ENCODE data around the gene NACC2. TPM values are rescaled to one million over a fixed set of nuclear protein-coding genes. Genes with fewer than 3 reads are reported as not detected.
A peak's percentile ranks its signal among the peaks of the same experiment; 100 is the strongest.

NACC2 gene
- total and polyA plus RNA-seq, 10 donors = 2.1 to 34.9 (median 23.7) TPM

- DNase-seq = peak; percentile 98
- H3K9me3 ChIP-seq = no peaks in the 10 kb centered on the region
- H3K4me3 ChIP-seq = peak overlapping the region; percentile 17 to 78 (median 46)
- intact Hi-C loops (cut with DNase I; ENCODE audit: low total_unique reads) = no loop called here
- H3K4me1 ChIP-seq = peaks cover 45 to 96% (median 63%) of the 10 kb centered on the region in 6 donors
- TF ChIP-seq POLR2A (IDR thresholded peaks at IDR 0.05) (no peak), POLR2AphosphoS5 (IDR thresholded peaks at IDR 0.05) (peak; percentile 86 to 92 (median 88)), CTCF (IDR thresholded peaks at IDR 0.05 in 8 of 11, conservative IDR thresholded peaks at IDR 0.05 in 3 of 11) (peak in 7 of 11 experiments; percentile 6 to 60 (median 31))
- peak overlapping the region; percentile 61 to 93 (median 84) for H3K27ac ChIP-seq
- H3K36me3 ChIP-seq = peaks cover 0 to 8% (median 2%) of the 10 kb centered on the region in 6 donors
- 1 to 2% (median 1%) methylated on average over 20 to 48 of the region's 48 CpGs for WGBS, 5 donors
- H3K27me3 ChIP-seq (replicated peaks in 1 of 7) = peaks cover 0 to 33% (median 0%) of the 10 kb centered on the region in 7 donors
These were observed 14.4 kb upstream of the NACC2 start for GRCh38 chr9:136109351-136110081.

GRCh38 chr9:136108648-136109266 lies 13.7 kb upstream of the NACC2 start:
- 63 to 84% (median 77%) methylated on average over 17 to 27 of the region's 27 CpGs for WGBS, 5 donors

GRCh38 chr9:136107953-136108647 lies 13.0 kb upstream of the NACC2 start:
- H3K4me1 ChIP-seq = peaks cover 45 to 95% (median 67%) of the 10 kb centered on the region in 6 donors
- peaks cover 0 to 46% (median 0%) of the 10 kb centered on the region in 7 donors for H3K27me3 ChIP-seq (replicated peaks in 1 of 7)
- WGBS, 5 donors = 74 to 84% (median 78%) methylated on average over 16 to 29 of the region's 29 CpGs
- peak overlapping the region; percentile 14 to 93 (median 76) for H3K27ac ChIP-seq
- no peak for TF ChIP-seq POLR2A (IDR thresholded peaks at IDR 0.05)
- no peak for TF ChIP-seq POLR2AphosphoS5 (IDR thresholded peaks at IDR 0.05)
- TF ChIP-seq CTCF (IDR thresholded peaks at IDR 0.05 in 8 of 11, conservative IDR thresholded peaks at IDR 0.05 in 3 of 11) = no peak
- no peaks in the 10 kb centered on the region for H3K36me3 ChIP-seq
- intact Hi-C loops (cut with DNase I; ENCODE audit: low total_unique reads) = no loop called here
- H3K9me3 ChIP-seq = no peaks in the 10 kb centered on the region
- peak; percentile 85 for DNase-seq
- no peak overlapping the region for H3K4me3 ChIP-seq

More at GRCh38 chr9:136108648-136109266, 13.7 kb upstream of the NACC2 start:
- peaks cover 0 to under 1% (median 0%) of the 10 kb centered on the region in 6 donors for H3K36me3 ChIP-seq
- peak overlapping the region; percentile 61 to 93 (median 84) for H3K27ac ChIP-seq
- DNase-seq = peak; percentile 81
- H3K4me1 ChIP-seq = peaks cover 45 to 99% (median 67%) of the 10 kb centered on the region in 6 donors
- peaks cover 0 to 39% (median 0%) of the 10 kb centered on the region in 7 donors for H3K27me3 ChIP-seq (replicated peaks in 1 of 7)
- TF ChIP-seq POLR2A (IDR thresholded peaks at IDR 0.05) (no peak), CTCF (IDR thresholded peaks at IDR 0.05 in 8 of 11, conservative IDR thresholded peaks at IDR 0.05 in 3 of 11) (no peak), POLR2AphosphoS5 (IDR thresholded peaks at IDR 0.05) (no peak)
- peak overlapping the region in 7 of 8 donors; percentile 40 to 78 (median 48) for H3K4me3 ChIP-seq
- H3K9me3 ChIP-seq = no peaks in the 10 kb centered on the region
- intact Hi-C loops (cut with DNase I; ENCODE audit: low total_unique reads) = no loop called here
